Kidney epithelial cell (primary cell): ENCODE data around the gene VTI1A. TPM values are rescaled to one million over a fixed set of nuclear protein-coding genes. Genes with fewer than 3 reads are reported as not detected.

ENCODE experiments used
- DNase-seq: peaks from one replicate; pipeline ENCODE4 v3.0.0-alpha.2; 2010; ENCODE audit warnings: low read depth
- H3K27me3 ChIP-seq: 2 replicates; pipeline ENCODE4 v1.6.0; 2011; ENCODE audit warnings: low read length; ENCODE audit not compliant: control insufficient read depth, insufficient read depth
- H3K36me3 ChIP-seq: 2 replicates; pipeline ENCODE4 v1.5.1; 2011; ENCODE audit warnings: low read length; ENCODE audit not compliant: control insufficient read depth, insufficient read depth
- H3K4me3 ChIP-seq: 2 replicates; pipeline ENCODE4 v1.5.1; 2011; ENCODE audit warnings: low read depth, mild to moderate bottlenecking, control low read depth, low read length
- total RNA-seq: library from RNA; depleted of rRNA; stranded (reverse); fragments of >200 nt; gene quantifications from 2 replicates; pipeline ENCODE4 v1.2.3, GENCODE V29; 2015
- TF ChIP-seq, protein P1 (sequence below): IDR thresholded peaks from 2 replicates; pipeline ENCODE4 v1.5.1; 2011; ENCODE audit warnings: mild to moderate bottlenecking, moderate library complexity, low read length, control low read depth, inconsistent platforms; ENCODE audit not compliant: insufficient read depth, poor library complexity, severe bottlenecking

The VTI1A gene
- total RNA-seq, 1 donor from 2014 or later, result 45.7 TPM

GRCh38 chr10:112640638-112641037 is 193.6 kb downstream of the VTI1A start:
- TF ChIP-seq, protein P1, sequence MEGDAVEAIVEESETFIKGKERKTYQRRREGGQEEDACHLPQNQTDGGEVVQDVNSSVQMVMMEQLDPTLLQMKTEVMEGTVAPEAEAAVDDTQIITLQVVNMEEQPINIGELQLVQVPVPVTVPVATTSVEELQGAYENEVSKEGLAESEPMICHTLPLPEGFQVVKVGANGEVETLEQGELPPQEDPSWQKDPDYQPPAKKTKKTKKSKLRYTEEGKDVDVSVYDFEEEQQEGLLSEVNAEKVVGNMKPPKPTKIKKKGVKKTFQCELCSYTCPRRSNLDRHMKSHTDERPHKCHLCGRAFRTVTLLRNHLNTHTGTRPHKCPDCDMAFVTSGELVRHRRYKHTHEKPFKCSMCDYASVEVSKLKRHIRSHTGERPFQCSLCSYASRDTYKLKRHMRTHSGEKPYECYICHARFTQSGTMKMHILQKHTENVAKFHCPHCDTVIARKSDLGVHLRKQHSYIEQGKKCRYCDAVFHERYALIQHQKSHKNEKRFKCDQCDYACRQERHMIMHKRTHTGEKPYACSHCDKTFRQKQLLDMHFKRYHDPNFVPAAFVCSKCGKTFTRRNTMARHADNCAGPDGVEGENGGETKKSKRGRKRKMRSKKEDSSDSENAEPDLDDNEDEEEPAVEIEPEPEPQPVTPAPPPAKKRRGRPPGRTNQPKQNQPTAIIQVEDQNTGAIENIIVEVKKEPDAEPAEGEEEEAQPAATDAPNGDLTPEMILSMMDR, result no peak
- Histone ChIP-seq H3K4me3 (no peak overlapping the region), H3K27me3 (no peaks in the 10 kb centered on the region), H3K36me3 (no peaks in the 10 kb centered on the region)
- no peak for DNase-seq

- DNase-seq, result no peak
- H3K36me3 ChIP-seq, result no peaks in the 10 kb centered on the region
- H3K4me3 ChIP-seq, result no peak overlapping the region
- H3K27me3 ChIP-seq, result no peaks in the 10 kb centered on the region
- TF ChIP-seq, protein P1, result no peak
Measured at GRCh38 chr10:112643600-112644264, 196.7 kb downstream of the VTI1A start.

- DNase-seq, result no peak
- TF ChIP-seq, protein P1, result no peak
- Histone ChIP-seq H3K4me3 (no peak overlapping the region), H3K27me3 (no peaks in the 10 kb centered on the region), H3K36me3 (no peaks in the 10 kb centered on the region)
Measured at GRCh38 chr10:112644265-112644645, 197.2 kb downstream of the VTI1A start.

DNA sequence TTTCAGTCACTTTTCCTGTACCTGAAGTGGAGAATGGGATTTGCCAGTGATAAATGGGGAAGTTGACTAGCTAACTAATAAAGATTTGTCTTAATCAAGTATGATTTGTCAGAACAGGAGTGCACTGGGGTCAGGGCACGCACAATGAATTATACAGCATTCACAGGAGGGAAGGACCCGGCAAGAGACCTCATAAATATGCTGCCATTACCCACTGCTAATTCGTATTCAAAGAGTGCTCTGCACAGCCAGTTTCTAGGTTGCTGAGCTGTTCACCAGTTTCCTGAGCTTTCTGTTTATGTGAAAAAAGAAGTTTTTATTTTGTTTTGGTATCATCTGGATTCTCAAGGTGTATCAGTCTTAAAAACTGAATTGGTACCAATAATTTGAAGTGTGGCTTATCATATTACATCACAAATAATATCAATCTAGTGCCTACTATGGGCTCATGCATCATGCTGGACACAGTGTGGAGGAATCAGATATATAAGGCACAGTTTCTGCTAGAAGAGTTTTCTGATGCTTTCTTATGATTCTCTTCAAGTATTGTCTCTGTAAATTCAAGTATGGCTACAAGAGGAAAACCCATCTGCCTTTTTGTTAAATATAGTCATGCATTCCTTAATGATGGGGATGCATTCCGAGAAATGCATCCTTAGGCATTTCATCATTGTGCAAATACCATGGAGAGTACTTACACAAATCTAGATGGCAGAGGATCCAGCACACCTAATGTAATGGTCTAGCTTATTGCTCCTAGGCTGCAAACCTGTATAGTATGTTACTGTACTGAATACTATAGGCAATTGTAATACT is 202.2 kb downstream of the VTI1A start:
- TF ChIP-seq, protein P1, result no peak

DNA sequence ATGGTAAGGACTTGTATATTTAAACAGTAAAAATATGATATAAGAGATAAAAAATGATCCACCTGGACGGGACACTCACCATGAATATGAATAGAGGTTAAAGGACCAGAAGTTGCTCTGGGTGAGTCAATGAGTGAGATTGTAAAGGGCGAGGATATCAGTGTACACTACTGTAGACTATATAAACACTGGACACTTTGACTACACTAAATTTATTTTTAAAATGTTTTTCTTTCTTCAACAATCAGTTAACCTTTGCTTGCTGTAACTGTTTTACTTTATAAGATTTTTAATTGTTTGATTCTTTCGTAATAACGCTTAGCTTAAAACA is 202.8 kb downstream of the VTI1A start:
- TF ChIP-seq, protein P1, result no peak
- Histone ChIP-seq H3K36me3 (no peaks in the 10 kb centered on the region), H3K27me3 (no peaks in the 10 kb centered on the region), H3K4me3 (no peak overlapping the region)
- DNase-seq, result no peak

More for the DNA sequence above, 202.2 kb downstream of the VTI1A start:
- no peak overlapping the region for H3K4me3 ChIP-seq
- H3K36me3 ChIP-seq, result no peaks in the 10 kb centered on the region
- H3K27me3 ChIP-seq, result no peaks in the 10 kb centered on the region
- no peak for DNase-seq
